Transverse colon (tissue), 4 donors: ENCODE data around the gene DTL.

Source experiments
- POLR2AphosphoS5 ChIP-seq, 3 donors: sonication (generic); formaldehyde crosslinking; IDR thresholded peaks; one replicate each; pipeline ENCODE4 v1.6.1; 2016; ENCODE audit warnings: antibody characterized with exemption in 3 of 3
- TF ChIP-seq, protein P1 (sequence below), 5 experiments: fragments of 200-600 bp in 3 of 5; fragments of 450-650 bp in 2 of 5; sonication (generic) in 3 of 5; IDR thresholded peaks; 1 replicate in 2 of 5; 2 replicates in 3 of 5; pipeline ENCODE4 v1.5.1; 2016 to 2017; ENCODE audit warnings: antibody characterized with exemption in 5 of 5, inconsistent platforms in 3 of 5, mild to moderate bottlenecking in 2 of 5, moderate library complexity in 1 of 5

DNA sequence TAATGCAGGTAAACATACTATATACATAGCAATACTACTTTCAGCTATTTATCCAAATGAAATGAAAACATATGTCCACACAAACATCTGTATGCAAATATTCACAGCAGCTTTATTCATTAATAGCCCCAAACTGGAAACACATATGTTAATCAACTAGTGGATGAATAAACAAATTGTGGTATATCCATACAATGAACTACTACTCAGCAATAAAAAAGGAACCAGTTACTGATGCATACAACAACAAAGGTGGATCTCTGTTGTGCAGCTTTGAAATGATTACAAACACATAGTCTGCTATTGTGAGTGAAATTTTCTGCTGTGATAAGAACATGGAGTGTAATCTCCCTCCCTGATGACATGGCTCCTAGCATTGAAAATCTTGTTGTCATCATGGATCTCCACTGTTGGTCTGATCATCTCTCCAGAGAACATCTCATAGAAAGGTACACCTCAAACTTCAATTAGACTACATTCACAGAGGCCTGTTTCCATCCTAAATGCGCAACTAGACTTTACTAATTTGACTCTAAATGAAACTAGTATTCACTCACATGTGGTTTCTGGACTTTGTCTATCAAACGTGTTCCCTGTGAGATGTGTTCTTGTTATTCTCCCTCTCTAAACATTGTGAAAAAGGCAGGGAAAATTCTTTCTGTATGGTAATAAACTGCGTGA is 10.9 kb upstream of the DTL start:
- TF ChIP-seq, protein P1, sequence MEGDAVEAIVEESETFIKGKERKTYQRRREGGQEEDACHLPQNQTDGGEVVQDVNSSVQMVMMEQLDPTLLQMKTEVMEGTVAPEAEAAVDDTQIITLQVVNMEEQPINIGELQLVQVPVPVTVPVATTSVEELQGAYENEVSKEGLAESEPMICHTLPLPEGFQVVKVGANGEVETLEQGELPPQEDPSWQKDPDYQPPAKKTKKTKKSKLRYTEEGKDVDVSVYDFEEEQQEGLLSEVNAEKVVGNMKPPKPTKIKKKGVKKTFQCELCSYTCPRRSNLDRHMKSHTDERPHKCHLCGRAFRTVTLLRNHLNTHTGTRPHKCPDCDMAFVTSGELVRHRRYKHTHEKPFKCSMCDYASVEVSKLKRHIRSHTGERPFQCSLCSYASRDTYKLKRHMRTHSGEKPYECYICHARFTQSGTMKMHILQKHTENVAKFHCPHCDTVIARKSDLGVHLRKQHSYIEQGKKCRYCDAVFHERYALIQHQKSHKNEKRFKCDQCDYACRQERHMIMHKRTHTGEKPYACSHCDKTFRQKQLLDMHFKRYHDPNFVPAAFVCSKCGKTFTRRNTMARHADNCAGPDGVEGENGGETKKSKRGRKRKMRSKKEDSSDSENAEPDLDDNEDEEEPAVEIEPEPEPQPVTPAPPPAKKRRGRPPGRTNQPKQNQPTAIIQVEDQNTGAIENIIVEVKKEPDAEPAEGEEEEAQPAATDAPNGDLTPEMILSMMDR (IDR thresholded peaks at IDR 0.05) = no peak
- TF ChIP-seq POLR2AphosphoS5 (IDR thresholded peaks at IDR 0.05) = no peak
